WTC11 (cell line): Measurements from ENCODE around the gene PRELP. TPM values are rescaled to one million over a fixed set of nuclear protein-coding genes. Genes with fewer than 3 reads are reported as not detected.
A peak's percentile ranks its signal among the peaks of the same experiment; 100 is the strongest.

Experiments
- ATAC-seq: fragments of 200-7000 bp; cut with Tn5 transposase; 2 replicates; pipeline ENCODE4 v1.10.0; 2021; ENCODE audit warnings: mild to moderate bottlenecking, moderate library complexity
- CTCF ChIA-PET: fragments of 300-600 bp; sonication (Branson Sonifier 250); formaldehyde crosslinking; loops from one replicate; lab custom pipeline; 2021; ENCODE audit warnings: antibody characterized with exemption; lab: Charles Lee
- POLR2A ChIA-PET: fragments of 350-600 bp; sonication (Branson Sonifier 250); formaldehyde crosslinking; loops from one replicate; lab custom pipeline; 2021; ENCODE audit warnings: antibody characterized with exemption; lab: Charles Lee
- DNase-seq: peaks from one replicate; pipeline ENCODE4 v3.0.0; 2021; ENCODE audit warnings: low spot score
- H3K27ac Mint-ChIP-seq: 2 replicates; pipeline ENCODE4 v1.8.0; 2021; ENCODE audit warnings: mixed read lengths
- H3K27me3 Mint-ChIP-seq: 2 replicates; pipeline ENCODE4 v1.8.0; 2021; ENCODE audit warnings: low read depth, mild to moderate bottlenecking, moderate library complexity, mixed read lengths
- H3K36me3 Mint-ChIP-seq: 2 replicates; pipeline ENCODE4 v1.8.0; 2021; ENCODE audit warnings: mixed read lengths
- H3K4me1 Mint-ChIP-seq: 2 replicates; pipeline ENCODE4 v1.8.0; 2022; ENCODE audit warnings: mixed read lengths
- H3K4me3 Mint-ChIP-seq: 2 replicates; pipeline ENCODE4 v1.8.0; 2021; ENCODE audit warnings: mild to moderate bottlenecking, moderate library complexity, mixed read lengths
- H3K9me3 Mint-ChIP-seq: 2 replicates; pipeline ENCODE4 v1.8.0; 2021; ENCODE audit warnings: mixed read lengths
- ARID4B ChIP-seq: sonication (generic); formaldehyde crosslinking; IDR thresholded peaks from 2 replicates; pipeline ENCODE4 v1.8.0; 2023; ENCODE audit warnings: missing genetic modification reagents, mild to moderate bottlenecking, borderline replicate concordance
- ATF1 ChIP-seq: sonication (generic); formaldehyde crosslinking; IDR thresholded peaks from 2 replicates; pipeline ENCODE4 v1.8.1; 2023; ENCODE audit warnings: mild to moderate bottlenecking, moderate library complexity, missing genetic modification reagents
- ATF3 ChIP-seq: sonication (generic); formaldehyde crosslinking; conservative IDR thresholded peaks from 2 replicates; pipeline ENCODE4 v1.8.1; 2022; ENCODE audit warnings: mild to moderate bottlenecking, missing genetic modification reagents
- ATF6 ChIP-seq: sonication (generic); formaldehyde crosslinking; IDR thresholded peaks from 2 replicates; pipeline ENCODE4 v1.8.1; 2023; ENCODE audit warnings: mild to moderate bottlenecking, missing genetic modification reagents
- CBFB ChIP-seq: sonication (generic); formaldehyde crosslinking; IDR thresholded peaks from 2 replicates; pipeline ENCODE4 v1.8.1; 2022; ENCODE audit warnings: mild to moderate bottlenecking, low read depth, missing genetic modification reagents
- CDX4 ChIP-seq: fragments of 250-450 bp; sonication (Bioruptor Pico); IDR thresholded peaks from 2 replicates; pipeline ENCODE4 v1.9.0; 2021; ENCODE audit warnings: moderate library complexity, mild to moderate bottlenecking, inconsistent platforms, borderline replicate concordance
- CREB1 ChIP-seq: sonication (generic); formaldehyde crosslinking; IDR thresholded peaks from 2 replicates; pipeline ENCODE4 v1.8.0; 2023; ENCODE audit warnings: mild to moderate bottlenecking, missing genetic modification reagents
- CREM ChIP-seq: sonication (generic); formaldehyde crosslinking; IDR thresholded peaks from 2 replicates; pipeline ENCODE4 v1.8.1; 2022; ENCODE audit warnings: mild to moderate bottlenecking, missing genetic modification reagents, moderate library complexity
- CTCF ChIP-seq: fragments of 200-600 bp; IDR thresholded peaks from 2 replicates; pipeline ENCODE4 v1.8.0; 2022; ENCODE audit warnings: antibody characterized with exemption
- E2F1 ChIP-seq: sonication (generic); formaldehyde crosslinking; IDR thresholded peaks from 2 replicates; pipeline ENCODE4 v1.8.0; 2022; ENCODE audit warnings: mild to moderate bottlenecking, missing genetic modification reagents
- FOXJ3 ChIP-seq: sonication (generic); formaldehyde crosslinking; IDR thresholded peaks from 2 replicates; pipeline ENCODE4 v1.9.0; 2021; ENCODE audit warnings: missing genetic modification reagents, mild to moderate bottlenecking, borderline replicate concordance
- FOXP1 ChIP-seq: sonication (generic); formaldehyde crosslinking; IDR thresholded peaks from 2 replicates; pipeline ENCODE4 v1.8.0; 2022; ENCODE audit warnings: missing genetic modification reagents, mild to moderate bottlenecking, moderate library complexity, borderline replicate concordance
- NFYB ChIP-seq: sonication (generic); formaldehyde crosslinking; conservative IDR thresholded peaks from 2 replicates; pipeline ENCODE4 v1.8.0; 2022; ENCODE audit warnings: low read depth, missing genetic modification reagents
- NR2C2 ChIP-seq: sonication (generic); formaldehyde crosslinking; IDR thresholded peaks from 2 replicates; pipeline ENCODE4 v1.8.0; 2022; ENCODE audit warnings: mild to moderate bottlenecking, missing genetic modification reagents
- OVOL2 ChIP-seq: fragments of 250-450 bp; sonication (Bioruptor Pico); IDR thresholded peaks from 2 replicates; pipeline ENCODE4 v1.9.0; 2021; ENCODE audit warnings: mild to moderate bottlenecking, borderline replicate concordance
- RORB ChIP-seq: fragments of 250-450 bp; sonication (Bioruptor Pico); IDR thresholded peaks from 2 replicates; pipeline ENCODE4 v1.9.0; 2021; ENCODE audit warnings: mild to moderate bottlenecking
- SMAD4 ChIP-seq: sonication (generic); formaldehyde crosslinking; IDR thresholded peaks from 2 replicates; pipeline ENCODE4 v1.8.0; 2022; ENCODE audit warnings: mild to moderate bottlenecking, missing genetic modification reagents
- TP53 ChIP-seq: sonication (generic); formaldehyde crosslinking; IDR thresholded peaks from 2 replicates; pipeline ENCODE4 v1.8.1; 2023; ENCODE audit warnings: mild to moderate bottlenecking, missing genetic modification reagents
- total RNA-seq: library from RNA; stranded (reverse); gene quantifications from 3 replicates; pipeline ENCODE4 v1.2.3, GENCODE V29; 2021

The PRELP gene
- total RNA-seq, 1 experiment from 2014 or later = 0.17 TPM

- no peak for TF ChIP-seq CDX4 (CRISPR knock-in tag)
- TF ChIP-seq ATF1 (CRISPR knock-in tag) = no peak
Measured at GRCh38 chr1:203448521-203449061, 27.0 kb upstream of the PRELP start (continued).

- CTCF ChIA-PET = interaction anchor here (0.9 to 2.0 kb wide), 10 partner anchors 8 to 183 kb away, joined by 3 to 11 read pairs (median 4); no protein-coding TSS in a partner anchor
Measured at GRCh38 chr1:203450001-203450400, 25.6 kb upstream of the PRELP start.

GRCh38 chr1:203450479-203451149, 25.0 kb upstream of the PRELP start:
- Mint-ChIP-seq H3K27me3 (no peaks in the 10 kb centered on the region; the same call in none of the 2 replicates), H3K4me3 (no peak overlapping the region), H3K9me3 (peaks cover 6% of the 10 kb centered on the region), H3K4me1 (peaks cover 13% of the 10 kb centered on the region), H3K27ac (no peak overlapping the region), H3K36me3 (peaks cover 2% of the 10 kb centered on the region; the same call in 1 of the 2 replicates)
- peak; percentile 40 for DNase-seq
- ChIA-PET CTCF (interaction anchor here (0.6 to 2.0 kb wide), 12 partner anchors 8 to 183 kb away, joined by 3 to 11 read pairs (median 4); no protein-coding TSS in a partner anchor), POLR2A (interaction anchor here (0.7 kb wide), 1 partner anchor 228 kb away, joined by 3 read pairs; no protein-coding TSS in a partner anchor)
- peak; percentile 83 for ATAC-seq
- TF ChIP-seq NR2C2 (CRISPR knock-in tag) (no peak), CREM (CRISPR knock-in tag) (no peak), CDX4 (CRISPR knock-in tag) (no peak), FOXP1 (CRISPR knock-in tag) (no peak), NFYB (CRISPR knock-in tag) (no peak), CTCF (no peak), SMAD4 (CRISPR knock-in tag) (no peak), ARID4B (CRISPR knock-in tag) (no peak), E2F1 (no peak), CREB1 (no peak), ATF6 (CRISPR knock-in tag) (no peak), CBFB (CRISPR knock-in tag) (no peak), TP53 (CRISPR knock-in tag) (no peak), FOXJ3 (CRISPR knock-in tag) (no peak)

More at GRCh38 chr1:203450001-203450400, 25.6 kb upstream of the PRELP start:
- ATAC-seq = no peak
- H3K27ac Mint-ChIP-seq = no peak overlapping the region
- no peaks in the 10 kb centered on the region; the same call in none of the 2 replicates for H3K27me3 Mint-ChIP-seq
- no peak overlapping the region for H3K4me3 Mint-ChIP-seq
- peaks cover 13% of the 10 kb centered on the region for H3K9me3 Mint-ChIP-seq
- TF ChIP-seq OVOL2 (no peak), ATF3 (no peak), RORB (no peak)
- peaks cover 8% of the 10 kb centered on the region for H3K36me3 Mint-ChIP-seq
- DNase-seq = no peak
- peaks cover 12% of the 10 kb centered on the region for H3K4me1 Mint-ChIP-seq
- POLR2A ChIA-PET = no interaction called here
